SW480 (cell line): Measurements from ENCODE around the gene VPS39.

Source experiments
- DNase-seq: peaks from one replicate; pipeline ENCODE4 v3.0.0-alpha.2; 2016; ENCODE audit warnings: low spot score

Gene VPS39

DNA sequence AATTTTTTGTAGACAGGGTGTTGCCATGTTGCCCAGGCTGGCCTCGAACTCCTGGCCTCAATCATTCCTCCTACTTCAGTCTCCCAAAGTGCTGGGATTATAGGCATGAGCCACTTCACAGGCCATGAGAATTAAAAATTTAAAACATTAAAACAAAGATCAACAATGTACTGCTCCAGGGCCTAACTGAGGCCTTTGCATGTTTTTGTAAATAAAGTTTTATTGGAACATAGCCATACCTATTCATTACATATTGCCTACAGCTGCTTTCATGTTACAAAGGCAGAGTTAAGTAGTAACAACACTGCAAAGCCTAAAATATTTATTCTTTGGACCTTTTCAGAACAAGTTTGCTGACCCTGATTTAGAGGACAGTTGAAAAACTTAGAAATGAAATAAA is 9.6 kb downstream of the VPS39 start:
- no peak for DNase-seq

DNA sequence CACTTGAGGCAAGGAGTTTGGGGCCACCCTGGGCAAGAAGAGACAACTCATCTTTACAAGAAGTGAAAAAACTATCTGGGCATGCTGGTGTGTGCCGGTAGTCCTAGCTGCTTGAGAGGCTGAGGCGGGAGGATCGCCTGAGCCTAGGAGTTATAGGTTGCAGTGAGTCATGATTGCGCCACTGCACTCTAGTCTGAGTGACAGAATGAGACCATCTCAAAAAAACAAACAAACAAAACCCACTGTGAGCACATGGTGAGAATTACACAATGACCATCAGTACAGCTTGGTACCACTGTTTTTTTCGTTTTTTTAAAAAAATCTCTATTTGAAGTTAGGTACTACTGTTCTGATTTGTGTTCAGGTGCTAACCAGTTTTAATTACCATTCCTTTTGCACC is 13.6 kb downstream of the VPS39 start:
- DNase-seq, result no peak

- no peak for DNase-seq
These were observed 14.7 kb downstream of the VPS39 start for GRCh38 chr15:42193383-42193782.

GRCh38 chr15:42191610-42192346 is 16.3 kb downstream of the VPS39 start:
- DNase-seq, result no peak

- DNase-seq, result no peak
These were observed 17.7 kb downstream of the VPS39 start for GRCh38 chr15:42190370-42190769.

DNA sequence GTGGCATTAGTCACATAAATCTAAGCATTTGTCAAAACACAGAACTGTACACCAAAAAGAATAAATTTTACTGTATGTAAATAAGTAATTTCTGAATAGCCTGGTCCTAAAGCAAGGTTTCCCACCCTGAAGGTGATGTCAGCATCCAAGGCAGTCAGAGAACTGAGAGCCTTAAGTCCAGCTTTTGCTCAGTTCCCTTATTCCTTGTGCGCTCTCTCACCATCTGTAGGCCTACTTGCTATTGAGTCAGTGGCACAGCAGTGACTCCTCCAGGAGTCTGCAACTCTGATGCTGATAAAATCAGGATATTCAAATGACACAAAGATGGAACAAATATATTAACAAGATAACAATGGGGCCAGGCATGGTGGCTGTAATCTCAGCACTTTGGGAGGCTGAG is 22.3 kb downstream of the VPS39 start:
- no peak for DNase-seq

DNA sequence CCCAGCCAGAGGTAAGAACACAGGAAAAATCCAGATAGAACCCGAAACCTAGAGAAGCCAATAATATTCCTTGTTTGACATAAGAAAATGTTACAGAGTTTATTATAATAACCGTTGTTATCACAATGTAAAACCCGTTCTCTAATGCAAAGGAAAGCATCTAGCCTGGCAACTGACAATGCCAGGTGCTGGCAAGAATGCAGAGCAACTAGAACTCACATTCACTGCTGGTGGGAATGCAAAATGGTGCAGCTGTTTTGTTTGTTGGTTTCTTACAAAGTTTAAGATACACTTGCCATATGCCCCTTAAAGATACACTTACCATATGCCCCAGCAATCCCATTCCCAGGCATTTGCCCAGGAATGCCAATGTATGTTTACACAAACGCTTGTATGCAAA is 23.4 kb downstream of the VPS39 start:
- no peak for DNase-seq

- no peak for DNase-seq
These were observed 23.8 kb downstream of the VPS39 start for GRCh38 chr15:42184296-42184695.

DNA sequence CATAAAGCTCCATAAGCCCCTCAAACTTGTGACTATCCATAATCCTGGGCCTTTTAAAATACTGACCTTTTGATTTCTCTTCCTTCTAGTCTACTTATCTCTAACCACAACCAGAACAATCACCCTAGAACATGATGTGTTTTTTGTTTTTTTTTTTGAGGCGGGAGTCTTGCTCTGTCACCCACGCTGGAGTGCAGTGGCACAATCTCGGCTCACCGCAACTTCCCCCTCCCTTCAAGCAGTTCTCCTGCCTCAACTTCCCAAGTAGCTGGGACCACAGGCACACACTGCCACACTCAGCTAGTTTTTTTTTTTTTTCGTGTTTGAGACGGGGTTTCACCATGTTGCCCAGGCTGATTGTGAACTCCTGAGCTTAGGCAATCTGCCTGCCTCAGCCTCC is 25.1 kb downstream of the VPS39 start:
- DNase-seq, result no peak

GRCh38 chr15:42182328-42182886 is 25.7 kb downstream of the VPS39 start:
- no peak for DNase-seq

- DNase-seq, result no peak
These were observed 30.0 kb downstream of the VPS39 start for GRCh38 chr15:42178056-42178455.

- DNase-seq, result no peak
These were observed 32.4 kb downstream of the VPS39 start for GRCh38 chr15:42175671-42176070.

GRCh38 chr15:42172475-42172874 is 35.6 kb downstream of the VPS39 start:
- DNase-seq, result no peak

GRCh38 chr15:42171795-42172194 is 36.3 kb downstream of the VPS39 start:
- no peak for DNase-seq

- no peak for DNase-seq
These were observed 37.0 kb downstream of the VPS39 start for GRCh38 chr15:42171122-42171521.

GRCh38 chr15:42166225-42166940 is 41.7 kb downstream of the VPS39 start:
- DNase-seq, result no peak

DNA sequence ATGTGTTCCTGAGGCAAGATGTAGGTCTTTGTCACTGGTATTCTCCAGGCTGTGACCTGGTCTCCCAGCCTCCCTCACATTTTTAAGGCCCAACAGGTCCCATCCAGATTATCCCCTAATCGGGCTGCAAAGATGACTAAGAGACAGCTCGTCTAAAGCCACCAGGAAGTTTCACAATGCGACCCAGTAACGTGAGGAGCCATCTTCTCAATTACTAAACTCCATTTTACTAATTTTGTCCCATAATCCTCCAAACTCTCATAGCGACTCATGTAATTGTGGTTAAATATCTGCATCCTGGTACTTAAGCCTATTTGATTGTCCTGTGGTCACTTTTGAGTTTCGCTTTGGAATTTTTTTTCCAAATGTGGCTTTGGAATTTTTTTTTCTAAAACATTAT is 43.0 kb downstream of the VPS39 start:
- DNase-seq, result no peak

GRCh38 chr15:42163947-42164550 is 44.1 kb downstream of the VPS39 start:
- DNase-seq, result no peak

- DNase-seq, result no peak
These were observed 44.8 kb downstream of the VPS39 start for GRCh38 chr15:42163291-42163690.

DNA sequence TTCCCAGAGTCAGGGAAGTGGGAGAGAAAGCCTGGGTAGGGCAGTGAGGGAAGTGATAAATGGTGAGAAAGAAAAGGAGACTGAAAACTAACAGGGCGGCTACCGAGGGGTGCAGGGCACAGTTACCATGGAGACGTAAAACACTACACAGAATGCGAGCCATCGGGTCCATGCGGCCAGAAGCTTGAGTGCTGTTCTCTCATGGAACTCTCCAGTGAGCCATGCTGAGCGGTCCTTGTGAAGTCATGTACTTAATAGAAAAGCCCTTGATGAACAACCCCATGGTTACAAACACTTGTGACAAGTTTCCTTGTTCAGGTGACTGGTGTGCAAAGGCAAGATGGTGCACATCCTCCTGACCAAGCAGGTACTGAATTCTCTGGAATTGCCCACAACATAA is 48.0 kb downstream of the VPS39 start:
- no peak for DNase-seq

- DNase-seq, result no peak
These were observed 48.6 kb downstream of the VPS39 start for GRCh38 chr15:42159381-42160015.

- no peak for DNase-seq
These were observed 49.2 kb downstream of the VPS39 start for GRCh38 chr15:42158941-42159340.
